ENCODE data around the gene GPX3.

GPX3 gene

GRCh38 chr5:151031554-151031953 lies 11.2 kb downstream of the GPX3 start:
- Histone ChIP-seq H3K9me3 (replicated peaks; ENCODE audit: insufficient read depth, low read length) (no peaks in the 10 kb centered on the region), H3K4me2 (ENCODE audit: low read depth, low read length) (no peak overlapping the region), H4K20me1 (ENCODE audit: insufficient read depth, low read length) (no peaks in the 10 kb centered on the region), H3K4me3 (ENCODE audit: low read length) (no peak overlapping the region), H3K36me3 (replicated peaks; ENCODE audit: insufficient read depth, low read length) (peaks cover 4% of the 10 kb centered on the region), H3K27ac (ENCODE audit: low read length) (no peak overlapping the region), H3F3A (ENCODE audit: insufficient read depth, low read length) (no peaks in the 10 kb centered on the region), H3K9me2 (replicated peaks; ENCODE audit: insufficient read depth, low read length) (no peaks in the 10 kb centered on the region), H2AFZ (ENCODE audit: low read length) (no peak overlapping the region), H3K79me2 (ENCODE audit: low read length) (no peaks in the 10 kb centered on the region), H3K27me3 (replicated peaks; ENCODE audit: insufficient read depth, low read length) (no peaks in the 10 kb centered on the region), H3K4me1 (ENCODE audit: low read length) (no peaks in the 10 kb centered on the region), H3K9ac (ENCODE audit: low read length) (no peak overlapping the region)
- no peak for TF ChIP-seq CTCF (IDR thresholded peaks at IDR 0.05; ENCODE audit: low read length)
- TF ChIP-seq EZH2phosphoT487 (IDR thresholded peaks at IDR 0.05; ENCODE audit: low read length) = no peak
- no peak for TF ChIP-seq EZH2 (optimal IDR thresholded peaks at IDR 0.05; ENCODE audit: low read depth, low read length)
- DNase-seq = no peak

- Histone ChIP-seq H3K27ac (ENCODE audit: low read length) (no peak overlapping the region), H3K79me2 (ENCODE audit: low read length) (no peaks in the 10 kb centered on the region), H3K36me3 (replicated peaks; ENCODE audit: insufficient read depth, low read length) (peaks cover 4% of the 10 kb centered on the region), H3K9ac (ENCODE audit: low read length) (no peak overlapping the region), H3K4me1 (ENCODE audit: low read length) (no peaks in the 10 kb centered on the region), H4K20me1 (ENCODE audit: insufficient read depth, low read length) (no peaks in the 10 kb centered on the region), H3K9me2 (replicated peaks; ENCODE audit: insufficient read depth, low read length) (no peaks in the 10 kb centered on the region), H3K9me3 (replicated peaks; ENCODE audit: insufficient read depth, low read length) (no peaks in the 10 kb centered on the region), H2AFZ (ENCODE audit: low read length) (no peak overlapping the region), H3F3A (ENCODE audit: insufficient read depth, low read length) (no peaks in the 10 kb centered on the region), H3K4me3 (ENCODE audit: low read length) (no peak overlapping the region), H3K27me3 (replicated peaks; ENCODE audit: insufficient read depth, low read length) (no peaks in the 10 kb centered on the region), H3K4me2 (ENCODE audit: low read depth, low read length) (no peak overlapping the region)
- no peak for TF ChIP-seq EZH2phosphoT487 (IDR thresholded peaks at IDR 0.05; ENCODE audit: low read length)
- no peak for TF ChIP-seq CTCF (IDR thresholded peaks at IDR 0.05; ENCODE audit: low read length)
- TF ChIP-seq EZH2 (optimal IDR thresholded peaks at IDR 0.05; ENCODE audit: low read depth, low read length) = no peak
- DNase-seq = no peak
Observed at GRCh38 chr5:151033217-151033934, 13.0 kb downstream of the GPX3 start.

- Histone ChIP-seq H3K9me3 (replicated peaks; ENCODE audit: insufficient read depth, low read length) (no peaks in the 10 kb centered on the region), H3F3A (ENCODE audit: insufficient read depth, low read length) (no peaks in the 10 kb centered on the region), H3K27me3 (replicated peaks; ENCODE audit: insufficient read depth, low read length) (no peaks in the 10 kb centered on the region), H3K4me1 (ENCODE audit: low read length) (no peaks in the 10 kb centered on the region), H3K36me3 (replicated peaks; ENCODE audit: insufficient read depth, low read length) (peaks cover 9% of the 10 kb centered on the region), H3K79me2 (ENCODE audit: low read length) (no peaks in the 10 kb centered on the region), H4K20me1 (ENCODE audit: insufficient read depth, low read length) (no peaks in the 10 kb centered on the region), H3K9ac (ENCODE audit: low read length) (no peak overlapping the region), H3K27ac (ENCODE audit: low read length) (no peak overlapping the region), H3K9me2 (replicated peaks; ENCODE audit: insufficient read depth, low read length) (no peaks in the 10 kb centered on the region), H3K4me3 (ENCODE audit: low read length) (no peak overlapping the region), H2AFZ (ENCODE audit: low read length) (no peak overlapping the region), H3K4me2 (ENCODE audit: low read depth, low read length) (no peak overlapping the region)
- DNase-seq = no peak
- TF ChIP-seq EZH2phosphoT487 (IDR thresholded peaks at IDR 0.05; ENCODE audit: low read length) (no peak), EZH2 (optimal IDR thresholded peaks at IDR 0.05; ENCODE audit: low read depth, low read length) (no peak)
Observed at GRCh38 chr5:151034422-151035379, 14.3 kb downstream of the GPX3 start.
